NK-92 treated with Interleukin-12 subunit alpha and Interleukin-12 subunit beta, amount 100 ng/mL, for 24 hours (cell line): ENCODE measurements around the gene PRIMA1.

Experiments used
- DNase-seq: peaks from one replicate; lab custom pipeline; 2025; lab: John Stamatoyannopoulos, UW

PRIMA1 gene

DNA sequence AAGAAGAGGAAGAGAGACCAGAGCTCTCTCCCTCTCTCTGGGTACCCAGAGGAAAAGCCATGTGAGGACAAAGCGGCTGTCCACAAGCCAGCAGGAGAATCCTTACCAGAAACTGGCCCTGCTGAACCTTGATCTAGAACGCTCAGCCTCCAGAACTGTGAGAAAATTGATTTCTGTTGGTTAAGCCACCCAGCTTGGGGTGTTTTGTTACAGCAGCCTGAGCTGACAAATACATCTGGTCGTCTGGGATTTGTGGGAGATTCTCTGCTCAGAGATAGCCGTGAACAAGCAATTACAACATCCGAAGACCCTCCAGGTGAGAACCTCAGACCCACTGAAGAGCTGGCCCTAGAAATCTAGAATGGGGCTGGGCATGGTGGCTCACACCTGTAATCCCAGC is 6.5 kb upstream of the PRIMA1 start:
- no peak for DNase-seq

DNA sequence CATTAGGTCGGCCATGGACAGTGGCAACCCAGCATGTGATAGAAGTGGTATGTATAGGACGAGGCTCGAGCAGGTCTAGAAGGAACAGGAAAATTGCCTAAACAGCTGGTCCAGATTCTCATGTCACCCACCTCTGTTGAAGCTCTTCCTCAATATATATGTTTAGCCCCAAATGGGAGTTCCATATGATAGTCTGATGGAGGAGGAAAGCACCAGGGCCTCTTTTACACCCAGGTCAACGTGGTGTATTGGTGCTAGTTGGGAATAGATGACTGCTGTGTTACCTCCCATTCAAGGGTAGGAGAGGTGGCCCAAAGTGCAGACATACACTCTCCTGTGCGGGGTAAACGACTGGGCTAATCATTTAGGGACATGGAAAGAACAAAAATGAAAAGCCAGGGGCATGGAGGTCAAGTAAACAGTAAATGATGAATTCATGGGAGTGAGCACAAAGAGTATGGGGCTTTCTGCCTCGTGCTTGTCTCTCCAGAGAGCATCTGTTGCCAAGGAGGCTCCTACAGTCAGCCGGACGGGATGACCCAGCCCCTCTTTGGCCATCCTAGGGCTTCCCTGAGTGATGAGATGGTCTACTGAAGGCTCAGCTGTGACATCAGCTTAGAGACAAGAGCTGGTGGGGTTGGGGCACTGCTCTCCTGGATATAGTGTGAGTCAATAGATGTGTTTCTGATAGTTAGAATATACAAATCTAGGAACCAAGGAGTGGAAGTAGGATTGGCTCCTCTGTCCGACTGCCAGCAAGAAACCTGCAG is 5.5 kb upstream of the PRIMA1 start:
- no peak for DNase-seq

- DNase-seq: no peak
Measured at GRCh38 chr14:93792391-93792790, 4.1 kb upstream of the PRIMA1 start.

DNA sequence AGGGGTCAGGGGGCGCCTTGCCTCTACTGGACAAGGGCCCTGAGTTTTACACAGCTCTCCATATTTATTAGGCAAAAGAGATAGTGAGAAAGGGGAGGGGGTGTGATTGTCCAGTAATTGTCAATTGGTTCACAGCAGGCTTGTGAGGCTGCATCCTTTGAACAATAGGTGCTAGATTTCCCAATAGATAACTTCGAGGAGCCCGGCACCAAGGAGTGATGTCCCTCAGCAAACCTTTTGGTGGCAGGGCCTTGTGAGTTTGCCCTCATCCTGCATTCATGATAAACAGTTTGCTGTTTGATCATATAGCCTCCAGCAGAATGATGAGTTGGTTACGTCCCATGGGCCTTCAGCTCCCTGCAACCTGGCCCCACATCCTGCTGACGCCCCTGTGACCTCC is 2.7 kb upstream of the PRIMA1 start:
- no peak for DNase-seq

DNA sequence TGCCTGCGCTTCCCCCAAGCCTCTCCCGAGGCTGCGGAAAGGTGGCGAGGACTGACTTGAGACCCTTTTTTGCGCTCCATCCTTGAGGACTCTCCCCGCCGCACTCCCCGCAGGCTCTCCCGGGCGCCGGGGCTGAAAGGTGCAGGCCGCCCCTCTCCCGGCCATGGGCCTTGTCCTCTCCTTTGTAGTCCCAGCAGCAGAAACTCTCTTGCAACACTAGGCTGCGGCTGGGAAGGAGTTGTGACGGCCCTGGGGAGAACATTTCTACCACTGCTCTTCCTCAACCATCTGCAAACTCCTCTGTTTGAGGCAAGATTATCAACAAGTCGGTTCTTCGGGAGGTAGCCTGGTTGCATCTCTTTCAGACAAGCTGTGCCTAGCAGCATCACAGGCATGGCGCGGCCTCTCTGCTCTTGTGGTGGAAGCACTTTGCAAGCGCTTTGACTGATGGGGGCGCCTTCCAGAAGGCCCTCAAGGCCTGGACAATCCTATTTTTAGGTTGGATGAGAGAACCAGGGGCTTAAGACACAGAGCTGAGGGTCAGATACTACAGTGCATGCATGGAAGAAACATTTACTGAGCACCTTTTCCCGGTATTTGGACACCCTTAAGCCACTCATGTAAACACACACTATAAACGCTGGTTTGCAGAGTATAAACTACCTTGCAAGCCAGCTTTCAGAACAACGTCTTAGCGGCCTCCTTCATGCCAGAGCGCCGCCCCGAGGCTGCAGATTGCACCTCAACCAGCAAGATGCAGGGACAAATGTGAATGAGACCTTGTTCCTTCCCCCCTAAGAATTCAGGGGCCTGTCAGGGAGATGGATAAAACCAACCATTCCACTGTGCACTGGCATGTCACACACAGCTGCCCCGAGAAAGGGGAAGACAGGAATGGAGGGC is 1.2 kb upstream of the PRIMA1 start:
- no peak for DNase-seq

- no peak for DNase-seq
Measured at GRCh38 chr14:93788543-93789227, 400 bp upstream of the PRIMA1 start.

- DNase-seq: no peak
Measured at GRCh38 chr14:93787465-93788292, 606 bp downstream of the PRIMA1 start.

DNA sequence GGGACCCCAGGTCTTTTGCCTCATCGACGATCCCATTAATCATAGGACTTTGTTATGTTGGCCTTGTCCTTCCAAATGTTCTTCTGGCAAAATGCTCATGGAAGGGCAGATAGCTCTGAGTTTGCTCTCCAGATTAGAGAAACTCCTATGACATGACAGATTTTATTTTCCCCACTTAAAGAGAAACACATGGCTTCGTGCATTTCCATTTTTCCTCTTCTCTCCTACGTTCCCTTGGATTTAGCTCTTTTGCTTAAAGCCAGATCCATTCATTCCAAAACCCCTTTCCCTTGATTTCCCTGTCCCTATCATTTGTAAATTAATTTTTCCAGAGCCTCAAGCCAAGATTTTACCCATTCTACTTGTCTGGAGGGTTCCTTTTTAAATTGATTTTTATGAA is 2.9 kb downstream of the PRIMA1 start:
- no peak for DNase-seq

DNA sequence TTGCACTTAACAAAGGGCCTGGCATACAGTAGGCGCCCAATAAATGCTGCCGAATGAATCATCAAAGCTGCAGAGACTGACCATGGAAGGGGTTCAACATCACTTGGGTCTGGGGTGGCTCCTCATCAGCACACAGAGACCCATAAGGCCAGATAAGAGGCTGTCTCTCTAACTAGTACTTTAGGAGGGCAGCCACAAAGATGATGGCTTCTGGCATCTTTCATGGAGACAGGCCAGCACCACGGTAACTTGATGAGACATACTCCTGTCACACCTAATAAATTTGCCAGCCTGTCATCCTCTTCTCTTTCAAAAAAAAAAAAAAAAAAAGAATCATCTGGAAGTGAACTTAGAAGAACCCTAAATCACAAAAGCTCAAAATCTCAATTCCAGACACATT is 3.4 kb downstream of the PRIMA1 start:
- DNase-seq: no peak

GRCh38 chr14:93780813-93781400 is 7.4 kb downstream of the PRIMA1 start:
- no peak for DNase-seq

- DNase-seq: no peak
Measured at GRCh38 chr14:93778856-93779629, 9.2 kb downstream of the PRIMA1 start.

GRCh38 chr14:93778453-93778852 is 9.8 kb downstream of the PRIMA1 start:
- no peak for DNase-seq

DNA sequence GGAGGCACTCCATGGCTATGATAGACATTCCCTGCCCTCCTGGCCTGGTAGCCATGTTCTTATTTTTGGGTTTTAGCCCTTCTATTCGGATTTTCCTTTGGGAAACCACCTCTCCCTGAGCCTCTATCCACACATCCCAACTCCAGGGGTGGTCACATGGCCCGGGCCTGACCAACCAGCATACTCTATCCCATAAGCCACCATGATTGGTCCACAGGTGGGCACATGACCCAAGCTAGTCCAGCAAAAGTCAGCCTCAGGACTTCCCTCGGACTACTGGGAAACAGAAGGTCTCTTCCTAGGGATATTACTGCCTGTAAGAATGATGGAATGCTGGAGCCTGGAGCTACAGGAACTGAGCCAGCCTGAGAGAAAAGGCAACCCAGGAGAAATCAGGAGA is 12.5 kb downstream of the PRIMA1 start:
- DNase-seq: no peak

DNA sequence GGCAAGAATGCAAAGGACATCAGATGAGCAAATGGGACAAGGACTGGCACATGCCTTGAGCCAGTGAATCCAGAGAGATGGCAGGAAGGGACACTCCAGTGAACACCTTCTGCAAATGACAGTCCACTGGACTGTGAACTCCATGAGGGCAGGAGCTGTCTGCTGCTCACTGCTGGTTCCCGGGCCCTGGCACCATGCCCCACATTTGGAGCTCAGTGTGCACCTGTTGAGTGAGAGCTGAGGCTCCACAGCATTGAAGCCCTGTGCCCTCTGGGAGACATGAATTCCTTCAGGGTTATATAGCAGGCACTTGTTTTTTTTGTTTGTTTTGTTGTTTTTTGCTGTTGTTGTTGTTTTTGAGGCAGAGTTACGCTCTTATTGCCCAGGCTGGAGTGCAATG is 13.1 kb downstream of the PRIMA1 start:
- no peak for DNase-seq

- no peak for DNase-seq
Measured at GRCh38 chr14:93772263-93772662, 16.0 kb downstream of the PRIMA1 start.

DNA sequence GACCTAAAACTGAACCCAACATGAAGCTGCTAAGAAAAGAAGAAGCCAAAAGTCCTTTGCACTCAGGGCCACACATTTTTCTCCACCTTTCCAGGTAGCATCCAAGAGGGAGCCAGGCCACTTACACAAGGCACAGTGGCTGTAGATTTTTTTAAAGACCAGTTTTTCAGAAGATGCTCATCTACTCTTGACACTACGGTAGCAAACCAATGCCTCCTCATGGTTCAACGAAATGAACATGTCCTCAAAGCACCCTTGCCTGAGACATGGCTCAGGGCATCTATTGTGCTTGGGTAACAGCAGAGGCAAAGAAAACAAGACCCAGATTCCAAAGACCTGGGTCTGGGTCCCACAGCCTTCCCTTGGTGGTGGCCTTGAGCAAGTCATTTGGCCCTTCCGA is 22.3 kb downstream of the PRIMA1 start:
- DNase-seq: no peak

DNA sequence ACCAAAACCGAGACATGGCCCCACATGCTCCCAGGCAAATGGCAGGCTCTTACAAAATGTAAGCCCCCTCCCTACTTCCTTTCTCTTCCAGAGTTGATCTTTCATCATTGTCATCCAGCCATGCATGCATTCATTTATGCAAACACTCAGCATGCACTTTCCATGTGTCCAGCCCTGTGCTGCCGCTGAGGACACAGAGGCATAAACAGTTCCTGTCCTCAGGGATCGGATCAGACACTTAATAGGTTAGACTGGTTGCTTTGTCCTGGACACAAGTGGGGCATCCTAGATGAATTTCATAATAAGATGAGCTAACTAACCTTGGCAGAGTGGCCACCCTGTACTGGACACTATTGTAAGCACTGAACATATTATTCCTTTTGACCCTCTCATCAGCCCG is 23.1 kb downstream of the PRIMA1 start:
- DNase-seq: no peak

DNA sequence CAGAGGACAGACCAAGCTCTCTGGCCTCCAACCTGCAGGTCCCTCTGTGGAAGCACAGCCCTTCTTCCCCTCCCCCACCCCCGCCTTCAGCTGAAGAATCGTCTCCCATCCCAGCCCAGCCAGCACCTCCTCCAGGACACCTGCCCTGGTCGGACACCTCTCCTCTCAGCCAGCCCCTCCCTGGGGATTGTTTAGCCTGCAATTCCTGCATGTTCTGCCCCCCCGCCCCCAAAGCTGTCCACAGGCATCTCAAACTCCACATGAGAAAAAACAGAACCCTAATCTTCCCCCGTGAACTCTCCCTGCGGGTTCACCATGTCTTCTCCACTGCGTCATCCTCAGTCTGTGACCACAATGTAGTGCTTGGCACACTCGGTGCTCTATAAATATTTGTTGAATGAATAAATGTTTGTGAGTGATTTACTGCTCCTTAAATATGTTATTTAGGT is 24.1 kb downstream of the PRIMA1 start:
- DNase-seq: no peak

DNA sequence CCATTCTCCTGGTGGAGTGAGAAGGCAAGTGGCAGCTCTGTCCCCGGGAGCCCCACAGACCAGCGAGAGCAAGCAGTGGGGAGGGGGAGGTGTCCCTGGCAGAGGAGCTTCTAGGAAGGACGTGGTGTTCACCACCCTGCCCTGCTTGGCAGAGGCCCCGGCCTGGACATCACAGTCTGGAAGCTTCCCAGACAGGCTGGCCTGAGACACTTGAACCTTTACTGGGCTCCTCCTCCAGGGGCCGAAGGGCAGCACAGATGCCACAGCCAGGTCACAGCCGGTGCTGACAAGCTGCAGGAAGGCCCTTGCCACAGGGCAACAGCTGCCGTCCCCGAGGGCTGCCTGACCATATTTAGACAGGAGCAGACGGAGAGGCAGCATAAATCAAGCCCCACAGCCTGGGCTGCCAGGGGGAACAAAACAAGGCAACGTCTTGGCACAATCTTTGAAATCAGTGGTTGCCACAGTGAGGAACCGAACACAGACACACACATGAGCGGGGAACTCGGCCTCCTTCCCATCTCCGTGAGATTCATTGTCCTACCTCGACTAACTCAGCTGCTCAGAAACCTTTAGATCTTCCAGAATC is 28.5 kb downstream of the PRIMA1 start:
- DNase-seq: no peak

GRCh38 chr14:93757206-93757605 is 31.1 kb downstream of the PRIMA1 start:
- DNase-seq: no peak
